Large intestine (tissue), 3 donors: ENCODE results near the gene CFAP47. TPM values are rescaled to one million over a fixed set of nuclear protein-coding genes. Genes with fewer than 3 reads are reported as not detected.
"Not testable (repeated sequence)": the region's sequence is repeated elsewhere in the genome, so short reads cannot be mapped to it uniquely, and the experiment has no call there.

Source experiments
- DNase-seq, 2 donors: peaks; one replicate each; pipeline versions ENCODE4 v3.0.0 to v3.0.0-alpha.2; 2013
- H3K27ac ChIP-seq: one replicate; pipeline ENCODE4 v1.5.1; 2013; ENCODE audit warnings: low read length
- H3K27me3 ChIP-seq: 2 replicates; pipeline ENCODE4 v1.6.1; 2013; ENCODE audit warnings: low read length; ENCODE audit not compliant: control insufficient read depth, insufficient read depth
- H3K36me3 ChIP-seq: 2 replicates; pipeline ENCODE4 v1.6.1; 2013; ENCODE audit warnings: low read length; ENCODE audit not compliant: control insufficient read depth, insufficient read depth
- H3K4me1 ChIP-seq: one replicate; pipeline ENCODE4 v1.6.1; 2013; ENCODE audit warnings: low read length; ENCODE audit not compliant: control insufficient read depth, insufficient read depth
- H3K4me3 ChIP-seq: one replicate; pipeline ENCODE4 v1.5.1; 2013; ENCODE audit warnings: low read length
- H3K9me3 ChIP-seq: one replicate; pipeline ENCODE4 v1.6.1; 2013; ENCODE audit warnings: mild to moderate bottlenecking, low read depth, low read length, moderate library complexity; ENCODE audit not compliant: control insufficient read depth
- WGBS: methylation state at CpG from one replicate; pipeline ENCODE4 v1.1.5; 2013; ENCODE audit warnings: low lambda C conversion rate; ENCODE audit not compliant: insufficient coverage; 5-methylcytosine and 5-hydroxymethylcytosine counted together
- polyA plus RNA-seq: library from polyadenylated mRNA; unstranded; fragments of 120-200 nt; gene quantifications from one replicate; pipeline ENCODE4 v1.2.1, GENCODE V29; 2013

CFAP47 gene
- polyA plus RNA-seq, 1 donor, result 0.04 TPM

GRCh38 chrX:36071061-36071460 is 151.5 kb downstream of the CFAP47 start:
- H3K27me3 ChIP-seq, result no peaks in the 10 kb centered on the region
- no peaks in the 10 kb centered on the region for H3K9me3 ChIP-seq
- no peak for DNase-seq
- H3K27ac ChIP-seq, result no peak overlapping the region
- no peaks in the 10 kb centered on the region for H3K4me1 ChIP-seq
- WGBS, result no CpG with 5 or more reads among the region's 2 CpGs
- H3K4me3 ChIP-seq, result no peak overlapping the region
- no peaks in the 10 kb centered on the region for H3K36me3 ChIP-seq

GRCh38 chrX:36075009-36075408 is 155.5 kb downstream of the CFAP47 start:
- not testable (repeated sequence) for H3K27me3 ChIP-seq, H3K9me3 ChIP-seq, DNase-seq, H3K36me3 ChIP-seq, H3K4me3 ChIP-seq, H3K27ac ChIP-seq, H3K4me1 ChIP-seq
- WGBS, result no CpG with 5 or more reads among the region's 5 CpGs

- WGBS, result no CpG with 5 or more reads among the region's 1 CpG
These were observed 163.7 kb downstream of the CFAP47 start for GRCh38 chrX:36083256-36083655.

DNA sequence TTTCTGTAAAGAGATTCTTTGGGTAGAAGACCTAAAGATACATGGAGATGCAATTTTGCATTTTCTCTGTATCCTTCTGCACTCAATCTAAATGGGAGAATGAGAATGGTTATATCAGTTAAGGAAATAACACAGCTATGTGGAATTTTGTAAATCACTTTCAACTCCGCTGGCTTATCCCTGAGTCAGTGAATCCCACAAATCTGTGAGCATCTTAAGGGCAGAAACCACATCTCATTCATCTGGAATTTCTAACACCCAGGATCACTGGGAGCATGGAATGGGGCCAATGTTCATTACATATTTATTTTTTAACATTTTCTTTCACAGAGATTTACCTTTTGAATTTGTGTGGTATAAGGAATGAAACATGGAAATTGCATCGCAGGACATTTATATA is 167.8 kb downstream of the CFAP47 start:
- Histone ChIP-seq H3K4me3 (no peak overlapping the region), H3K27me3 (no peaks in the 10 kb centered on the region), H3K9me3 (no peaks in the 10 kb centered on the region), H3K36me3 (no peaks in the 10 kb centered on the region), H3K4me1 (no peaks in the 10 kb centered on the region), H3K27ac (no peak overlapping the region)
- WGBS, result no CpG with 5 or more reads among the region's 2 CpGs
- no peak for DNase-seq

More at GRCh38 chrX:36083256-36083655, 163.7 kb downstream of the CFAP47 start:
- no peaks in the 10 kb centered on the region for H3K4me1 ChIP-seq
- H3K4me3 ChIP-seq, result no peak overlapping the region
- H3K9me3 ChIP-seq, result no peaks in the 10 kb centered on the region
- H3K27me3 ChIP-seq, result no peaks in the 10 kb centered on the region
- no peaks in the 10 kb centered on the region for H3K36me3 ChIP-seq
- DNase-seq, result no peak
- H3K27ac ChIP-seq, result no peak overlapping the region

GRCh38 chrX:36088939-36089338 is 169.4 kb downstream of the CFAP47 start:
- not testable (repeated sequence) for H3K36me3 ChIP-seq, H3K9me3 ChIP-seq, H3K27ac ChIP-seq, H3K4me1 ChIP-seq, H3K27me3 ChIP-seq, H3K4me3 ChIP-seq, DNase-seq
- no CpG with 5 or more reads among the region's 10 CpGs for WGBS

DNA sequence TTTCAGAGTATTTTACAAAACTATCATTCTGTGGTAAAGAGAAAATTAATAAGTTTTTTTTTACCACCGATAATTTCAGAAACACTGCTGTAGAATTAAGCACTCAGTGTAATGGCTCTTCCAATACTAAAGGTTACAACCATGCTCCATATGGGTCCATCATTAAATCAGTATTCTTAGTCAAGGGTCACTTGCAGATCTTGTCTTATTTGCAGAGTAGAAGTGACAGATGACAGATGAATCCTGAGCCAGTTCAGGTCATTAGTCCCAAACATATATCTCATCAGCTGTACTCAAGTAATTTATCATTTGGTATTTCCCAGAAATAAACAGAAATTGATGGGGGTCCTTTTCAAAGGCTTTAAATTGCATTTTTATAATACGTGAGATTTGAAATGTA is 182.9 kb downstream of the CFAP47 start:
- Histone ChIP-seq H3K4me1 (no peaks in the 10 kb centered on the region), H3K27me3 (no peaks in the 10 kb centered on the region), H3K27ac (no peak overlapping the region), H3K9me3 (no peaks in the 10 kb centered on the region), H3K4me3 (no peak overlapping the region), H3K36me3 (no peaks in the 10 kb centered on the region)
- no CpG with 5 or more reads among the region's 2 CpGs for WGBS
- DNase-seq, result no peak

- no peak for DNase-seq
- Histone ChIP-seq H3K4me1 (no peaks in the 10 kb centered on the region), H3K9me3 (no peaks in the 10 kb centered on the region), H3K36me3 (no peaks in the 10 kb centered on the region), H3K27ac (no peak overlapping the region), H3K4me3 (no peak overlapping the region), H3K27me3 (no peaks in the 10 kb centered on the region)
- WGBS, result no CpG with 5 or more reads among the region's 5 CpGs
These were observed 196.7 kb downstream of the CFAP47 start for GRCh38 chrX:36116222-36116621.

GRCh38 chrX:36159254-36159653 is 239.7 kb downstream of the CFAP47 start:
- H3K27ac ChIP-seq, result no peak overlapping the region
- no peaks in the 10 kb centered on the region for H3K36me3 ChIP-seq
- no peaks in the 10 kb centered on the region for H3K4me1 ChIP-seq
- no CpG with 5 or more reads among the region's 7 CpGs for WGBS
- DNase-seq, result peak; percentile 9 to 16
- no peaks in the 10 kb centered on the region for H3K27me3 ChIP-seq
- H3K4me3 ChIP-seq, result no peak overlapping the region
- no peaks in the 10 kb centered on the region for H3K9me3 ChIP-seq

DNA sequence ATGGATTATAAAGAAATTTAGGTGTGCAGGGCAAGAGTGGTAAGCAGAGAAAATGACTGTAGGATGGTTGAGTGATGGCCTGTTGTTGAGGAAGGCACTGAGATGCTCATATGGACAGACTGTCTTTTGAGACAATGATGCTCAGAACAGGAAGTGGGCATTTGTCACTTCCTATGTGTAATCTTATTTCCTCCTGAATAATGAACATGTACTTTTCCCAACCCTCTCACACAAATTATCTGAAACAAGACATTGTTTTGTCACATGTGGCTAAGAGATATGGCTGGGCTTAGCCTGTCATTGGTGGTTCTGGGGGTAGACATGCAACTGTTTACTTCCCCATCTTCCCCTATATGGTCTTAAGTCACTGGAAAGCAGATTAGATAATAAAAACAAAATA is 240.5 kb downstream of the CFAP47 start:
- H3K27me3 ChIP-seq, result no peaks in the 10 kb centered on the region
- H3K4me3 ChIP-seq, result no peak overlapping the region
- no peak for DNase-seq
- no peaks in the 10 kb centered on the region for H3K4me1 ChIP-seq
- no peaks in the 10 kb centered on the region for H3K36me3 ChIP-seq
- H3K27ac ChIP-seq, result no peak overlapping the region
- H3K9me3 ChIP-seq, result no peaks in the 10 kb centered on the region

- no peaks in the 10 kb centered on the region for H3K4me1 ChIP-seq
- no peaks in the 10 kb centered on the region for H3K27me3 ChIP-seq
- H3K9me3 ChIP-seq, result no peaks in the 10 kb centered on the region
- H3K27ac ChIP-seq, result no peak overlapping the region
- no peak overlapping the region for H3K4me3 ChIP-seq
- no peak for DNase-seq
- H3K36me3 ChIP-seq, result no peaks in the 10 kb centered on the region
These were observed 279.0 kb downstream of the CFAP47 start for GRCh38 chrX:36198575-36198974.

DNA sequence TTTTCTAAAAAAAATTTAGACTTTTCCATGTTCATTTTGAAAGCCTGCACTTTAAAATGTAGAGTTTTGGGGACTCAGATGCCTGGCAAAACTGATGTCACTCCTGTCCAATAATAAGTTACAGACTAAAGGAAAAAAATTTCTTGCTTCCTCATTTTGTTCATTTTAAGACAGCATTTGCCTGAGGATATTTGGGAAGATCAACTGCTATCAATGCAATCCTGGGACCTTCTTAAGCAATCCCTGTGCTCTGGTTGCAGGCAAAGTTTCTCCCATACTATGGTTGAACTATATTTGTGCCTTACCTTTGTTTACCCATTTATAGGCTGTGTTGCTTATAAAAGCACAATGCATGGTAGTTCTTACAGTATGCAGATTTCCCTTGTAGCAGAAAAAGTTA is 280.4 kb downstream of the CFAP47 start:
- no peak overlapping the region for H3K4me3 ChIP-seq
- no peaks in the 10 kb centered on the region for H3K4me1 ChIP-seq
- no peaks in the 10 kb centered on the region for H3K36me3 ChIP-seq
- H3K9me3 ChIP-seq, result no peaks in the 10 kb centered on the region
- DNase-seq, result no peak
- no peaks in the 10 kb centered on the region for H3K27me3 ChIP-seq
- H3K27ac ChIP-seq, result no peak overlapping the region
